Progenitor cell of endocrine pancreas (in vitro differentiated cells): ENCODE data around the gene KIF2A. TPM values are rescaled to one million over a fixed set of nuclear protein-coding genes. Genes with fewer than 3 reads are reported as not detected.
A peak's percentile ranks its signal among the peaks of the same experiment; 100 is the strongest.

ENCODE experiments used
- DNase-seq: peaks from one replicate; pipeline ENCODE4 v3.0.0; 2021; ENCODE audit warnings: low spot score; ENCODE audit not compliant: unreplicated experiment
- H3K27ac Mint-ChIP-seq: 2 replicates; pipeline ENCODE4 v1.8.0; 2021; ENCODE audit warnings: mild to moderate bottlenecking, moderate library complexity, mixed read lengths
- H3K27me3 Mint-ChIP-seq: 2 replicates; pipeline ENCODE4 v1.8.0; 2021; ENCODE audit warnings: mixed read lengths
- H3K36me3 Mint-ChIP-seq: 2 replicates; pipeline ENCODE4 v1.8.0; 2022; ENCODE audit warnings: mixed read lengths; ENCODE audit not compliant: insufficient read depth
- H3K4me1 Mint-ChIP-seq: 2 replicates; pipeline ENCODE4 v1.8.0; 2021; ENCODE audit warnings: low read depth, mixed read lengths
- H3K4me3 Mint-ChIP-seq: 2 replicates; pipeline ENCODE4 v1.8.0; 2021; ENCODE audit warnings: low read depth, mild to moderate bottlenecking, moderate library complexity, mixed read lengths
- H3K9me3 Mint-ChIP-seq: 2 replicates; pipeline ENCODE4 v1.8.0; 2021; ENCODE audit warnings: low read depth, mixed read lengths
- total RNA-seq: library from RNA; stranded (reverse); gene quantifications from 2 replicates; pipeline ENCODE4 v1.2.1, GENCODE V29; 2021
- TF ChIP-seq, protein P1 (sequence below): fragments of 200-600 bp; sonication (generic); IDR thresholded peaks from one replicate; pipeline ENCODE4 v1.5.0; 2021; ENCODE audit warnings: antibody characterized with exemption, mild to moderate bottlenecking; ENCODE audit not compliant: unreplicated experiment

Gene KIF2A
- total RNA-seq, 1 donor from 2014 or later: 75.3 TPM

DNA sequence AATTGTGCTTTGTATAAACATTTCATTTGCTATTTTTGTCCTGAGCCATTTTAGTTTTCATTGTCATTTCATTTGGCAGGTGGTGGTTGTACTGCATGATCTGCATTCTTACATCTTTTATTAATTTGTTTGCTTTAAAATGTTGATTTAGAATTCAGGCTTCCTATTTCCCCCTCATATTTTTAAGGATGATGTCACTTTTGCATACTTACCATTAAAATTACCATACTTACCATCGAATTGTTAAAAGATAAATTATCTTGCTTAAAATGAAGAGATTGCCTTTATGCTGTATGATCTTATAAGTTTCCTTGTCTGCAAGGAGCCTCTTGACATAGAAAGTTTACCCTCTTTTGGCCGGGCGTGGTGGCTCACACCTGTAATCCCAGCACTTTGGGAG lies 66.6 kb downstream of the KIF2A start:
- Mint-ChIP-seq H3K27ac (no peak overlapping the region), H3K36me3 (peaks cover 15% of the 10 kb centered on the region), H3K4me3 (no peak overlapping the region), H3K4me1 (no peaks in the 10 kb centered on the region), H3K9me3 (no peaks in the 10 kb centered on the region), H3K27me3 (no peaks in the 10 kb centered on the region)
- DNase-seq: no peak
- TF ChIP-seq, protein P1, sequence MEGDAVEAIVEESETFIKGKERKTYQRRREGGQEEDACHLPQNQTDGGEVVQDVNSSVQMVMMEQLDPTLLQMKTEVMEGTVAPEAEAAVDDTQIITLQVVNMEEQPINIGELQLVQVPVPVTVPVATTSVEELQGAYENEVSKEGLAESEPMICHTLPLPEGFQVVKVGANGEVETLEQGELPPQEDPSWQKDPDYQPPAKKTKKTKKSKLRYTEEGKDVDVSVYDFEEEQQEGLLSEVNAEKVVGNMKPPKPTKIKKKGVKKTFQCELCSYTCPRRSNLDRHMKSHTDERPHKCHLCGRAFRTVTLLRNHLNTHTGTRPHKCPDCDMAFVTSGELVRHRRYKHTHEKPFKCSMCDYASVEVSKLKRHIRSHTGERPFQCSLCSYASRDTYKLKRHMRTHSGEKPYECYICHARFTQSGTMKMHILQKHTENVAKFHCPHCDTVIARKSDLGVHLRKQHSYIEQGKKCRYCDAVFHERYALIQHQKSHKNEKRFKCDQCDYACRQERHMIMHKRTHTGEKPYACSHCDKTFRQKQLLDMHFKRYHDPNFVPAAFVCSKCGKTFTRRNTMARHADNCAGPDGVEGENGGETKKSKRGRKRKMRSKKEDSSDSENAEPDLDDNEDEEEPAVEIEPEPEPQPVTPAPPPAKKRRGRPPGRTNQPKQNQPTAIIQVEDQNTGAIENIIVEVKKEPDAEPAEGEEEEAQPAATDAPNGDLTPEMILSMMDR: no peak

DNA sequence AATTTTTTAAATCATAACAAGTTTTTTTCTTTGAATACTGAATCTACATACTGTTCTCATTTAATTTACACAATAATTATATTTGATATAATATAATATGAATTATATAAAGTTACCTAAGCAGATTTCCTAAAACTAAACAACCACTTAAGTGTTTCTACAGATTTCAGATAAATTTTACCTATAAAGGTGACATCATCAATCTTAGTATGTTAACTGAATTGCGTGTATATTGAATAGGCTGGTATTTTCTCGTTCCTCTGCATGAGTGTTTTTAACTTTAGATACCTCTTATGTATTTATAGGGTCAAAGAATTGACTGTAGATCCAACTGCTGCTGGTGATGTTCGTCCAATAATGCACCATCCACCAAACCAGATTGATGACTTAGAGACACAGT lies 67.4 kb downstream of the KIF2A start:
- H3K36me3 Mint-ChIP-seq: peaks cover 18% of the 10 kb centered on the region
- H3K27ac Mint-ChIP-seq: no peak overlapping the region
- no peaks in the 10 kb centered on the region for H3K4me1 Mint-ChIP-seq
- H3K27me3 Mint-ChIP-seq: no peaks in the 10 kb centered on the region
- no peaks in the 10 kb centered on the region for H3K9me3 Mint-ChIP-seq
- DNase-seq: no peak
- no peak overlapping the region for H3K4me3 Mint-ChIP-seq
- TF ChIP-seq, protein P1: no peak

DNA sequence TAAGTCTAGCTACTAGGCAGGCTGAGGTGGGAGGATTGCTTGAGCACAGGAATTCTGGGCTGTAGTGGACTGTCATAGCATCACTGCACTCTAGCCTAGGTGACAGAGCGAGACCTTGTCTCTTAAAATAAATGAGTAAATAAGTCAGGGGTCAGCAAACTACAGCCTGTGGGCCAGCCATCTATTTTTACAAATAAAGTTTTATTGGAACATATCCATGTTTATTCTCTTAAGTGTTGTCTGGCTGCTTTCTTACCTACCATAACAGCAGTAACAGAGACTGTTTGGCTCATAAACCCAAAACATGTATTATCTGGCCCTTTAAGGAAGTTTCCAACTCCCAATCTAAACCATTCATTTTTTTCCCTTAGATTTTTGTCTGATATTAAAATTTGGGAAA lies 68.1 kb downstream of the KIF2A start:
- H3K36me3 Mint-ChIP-seq: peaks cover 18% of the 10 kb centered on the region
- TF ChIP-seq, protein P1: no peak
- no peaks in the 10 kb centered on the region for H3K4me1 Mint-ChIP-seq
- H3K27ac Mint-ChIP-seq: no peak overlapping the region
- H3K9me3 Mint-ChIP-seq: no peaks in the 10 kb centered on the region
- no peak for DNase-seq
- H3K27me3 Mint-ChIP-seq: no peaks in the 10 kb centered on the region
- H3K4me3 Mint-ChIP-seq: no peak overlapping the region

DNA sequence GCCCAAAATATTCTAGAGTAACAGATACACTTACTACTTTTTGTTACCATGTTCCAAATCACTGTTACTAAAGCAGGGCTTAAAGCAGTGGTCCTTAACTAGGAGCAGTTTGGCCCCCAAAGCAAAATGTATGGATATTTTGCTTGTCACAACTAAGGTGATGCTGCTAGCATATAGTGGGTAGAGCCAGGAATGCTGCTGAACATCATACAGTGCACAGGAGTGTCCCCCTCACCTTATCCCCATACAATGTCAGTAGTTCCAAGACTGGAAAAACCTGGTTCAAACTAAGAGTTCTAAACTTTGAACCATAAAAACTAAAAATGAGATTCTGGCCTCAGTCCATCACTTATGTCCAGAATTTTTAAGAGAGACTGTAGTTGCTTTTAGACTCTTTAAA lies 69.6 kb downstream of the KIF2A start:
- DNase-seq: no peak
- no peaks in the 10 kb centered on the region for H3K4me1 Mint-ChIP-seq
- H3K9me3 Mint-ChIP-seq: no peaks in the 10 kb centered on the region
- peaks cover 23% of the 10 kb centered on the region for H3K36me3 Mint-ChIP-seq
- TF ChIP-seq, protein P1: no peak
- no peak overlapping the region for H3K27ac Mint-ChIP-seq
- no peaks in the 10 kb centered on the region for H3K27me3 Mint-ChIP-seq
- no peak overlapping the region for H3K4me3 Mint-ChIP-seq

DNA sequence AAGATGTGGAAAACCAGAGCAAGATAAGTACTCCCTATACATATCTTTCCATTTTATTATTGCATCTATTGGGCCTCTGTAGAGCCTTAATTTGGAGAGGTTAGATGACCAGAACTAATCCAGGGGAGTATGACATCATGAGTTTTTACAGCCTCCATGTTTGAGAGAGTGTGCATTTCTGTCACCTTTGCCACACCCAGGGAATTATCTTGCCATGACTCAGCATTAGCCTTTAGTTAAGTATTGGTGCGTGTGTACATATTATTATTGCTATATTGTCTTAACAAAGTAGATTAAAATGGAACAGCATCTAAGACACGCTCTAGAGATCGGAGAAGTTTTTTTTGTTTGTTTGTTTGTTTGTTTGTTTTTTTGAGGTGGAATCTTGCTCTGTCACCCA lies 70.1 kb downstream of the KIF2A start:
- peaks cover 25% of the 10 kb centered on the region for H3K36me3 Mint-ChIP-seq
- H3K4me3 Mint-ChIP-seq: no peak overlapping the region
- H3K27me3 Mint-ChIP-seq: no peaks in the 10 kb centered on the region
- H3K4me1 Mint-ChIP-seq: no peaks in the 10 kb centered on the region
- H3K27ac Mint-ChIP-seq: no peak overlapping the region
- no peaks in the 10 kb centered on the region for H3K9me3 Mint-ChIP-seq
- no peak for DNase-seq
- TF ChIP-seq, protein P1: no peak

DNA sequence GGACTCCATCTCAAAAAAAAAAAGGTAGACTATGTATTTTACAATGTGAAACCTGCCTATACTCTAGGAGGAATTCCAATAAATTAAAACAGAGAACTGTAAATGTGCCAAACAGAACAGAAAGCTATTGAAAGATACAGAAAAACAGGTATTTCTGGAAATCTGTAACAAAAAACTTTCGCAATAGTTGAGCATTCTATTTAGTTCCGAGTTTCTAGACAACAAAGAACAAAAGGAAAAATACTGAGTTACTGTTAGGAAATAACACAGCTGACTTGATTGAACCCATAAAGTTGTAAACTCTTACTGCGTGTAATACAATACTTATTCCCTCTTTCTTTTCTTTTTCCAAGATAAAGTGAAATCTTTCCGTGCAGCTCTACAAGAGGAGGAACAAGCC lies 79.1 kb downstream of the KIF2A start:
- Mint-ChIP-seq H3K4me1 (no peaks in the 10 kb centered on the region), H3K36me3 (peaks cover 21% of the 10 kb centered on the region), H3K9me3 (no peaks in the 10 kb centered on the region), H3K27ac (peak overlapping the region; percentile 74), H3K27me3 (no peaks in the 10 kb centered on the region), H3K4me3 (no peak overlapping the region)
- TF ChIP-seq, protein P1: no peak
- DNase-seq: no peak
